Neural crest cell (in vitro differentiated cells): ENCODE measurements around the gene WDR35. TPM values are rescaled to one million over a fixed set of nuclear protein-coding genes. Genes with fewer than 3 reads are reported as not detected.
A peak's percentile ranks its signal among the peaks of the same experiment; 100 is the strongest.

Experiments used
- DNase-seq: peaks from one replicate; pipeline ENCODE4 v3.0.0; 2021; ENCODE audit warnings: low read depth, mixed read lengths, low spot score
- H3K27ac Mint-ChIP-seq: one replicate; pipeline ENCODE4 v1.8.0; 2021; ENCODE audit warnings: mild to moderate bottlenecking, mixed read lengths; ENCODE audit not compliant: unreplicated experiment
- H3K27me3 Mint-ChIP-seq: 2 replicates; pipeline ENCODE4 v1.8.0; 2021; ENCODE audit warnings: low read depth, mild to moderate bottlenecking, mixed read lengths
- H3K36me3 Mint-ChIP-seq: 2 replicates; pipeline ENCODE4 v1.8.0; 2021; ENCODE audit warnings: low read depth, mild to moderate bottlenecking, mixed read lengths
- H3K4me1 Mint-ChIP-seq: 2 replicates; pipeline ENCODE4 v1.8.0; 2021; ENCODE audit warnings: mixed read lengths
- H3K4me3 Mint-ChIP-seq: one replicate; pipeline ENCODE4 v1.8.0; 2021; ENCODE audit warnings: mild to moderate bottlenecking, mixed read lengths
- H3K9me3 Mint-ChIP-seq: 2 replicates; pipeline ENCODE4 v1.8.0; 2021; ENCODE audit warnings: mixed read lengths
- CTCF ChIP-seq: fragments of 200-600 bp; sonication (generic); conservative IDR thresholded peaks from 2 replicates; pipeline ENCODE4 v1.5.0; 2021; ENCODE audit warnings: antibody characterized with exemption, mild to moderate bottlenecking
- total RNA-seq: library from RNA; stranded (reverse); gene quantifications from 2 replicates; pipeline ENCODE4 v1.2.1, GENCODE V29; 2021

The WDR35 gene
- total RNA-seq, 1 donor from 2014 or later = 19.4 TPM

- H3K4me1 Mint-ChIP-seq = peaks cover 45% of the 10 kb centered on the region
- H3K27me3 Mint-ChIP-seq = no peaks in the 10 kb centered on the region
- no peaks in the 10 kb centered on the region for H3K9me3 Mint-ChIP-seq
- no peaks in the 10 kb centered on the region for H3K36me3 Mint-ChIP-seq
- H3K27ac Mint-ChIP-seq = peak overlapping the region; percentile 99
- DNase-seq = no peak
- H3K4me3 Mint-ChIP-seq = peak overlapping the region; percentile 98
- TF ChIP-seq CTCF = no peak
These were observed 88.9 kb downstream of the WDR35 start for GRCh38 chr2:19900931-19901441.

DNA sequence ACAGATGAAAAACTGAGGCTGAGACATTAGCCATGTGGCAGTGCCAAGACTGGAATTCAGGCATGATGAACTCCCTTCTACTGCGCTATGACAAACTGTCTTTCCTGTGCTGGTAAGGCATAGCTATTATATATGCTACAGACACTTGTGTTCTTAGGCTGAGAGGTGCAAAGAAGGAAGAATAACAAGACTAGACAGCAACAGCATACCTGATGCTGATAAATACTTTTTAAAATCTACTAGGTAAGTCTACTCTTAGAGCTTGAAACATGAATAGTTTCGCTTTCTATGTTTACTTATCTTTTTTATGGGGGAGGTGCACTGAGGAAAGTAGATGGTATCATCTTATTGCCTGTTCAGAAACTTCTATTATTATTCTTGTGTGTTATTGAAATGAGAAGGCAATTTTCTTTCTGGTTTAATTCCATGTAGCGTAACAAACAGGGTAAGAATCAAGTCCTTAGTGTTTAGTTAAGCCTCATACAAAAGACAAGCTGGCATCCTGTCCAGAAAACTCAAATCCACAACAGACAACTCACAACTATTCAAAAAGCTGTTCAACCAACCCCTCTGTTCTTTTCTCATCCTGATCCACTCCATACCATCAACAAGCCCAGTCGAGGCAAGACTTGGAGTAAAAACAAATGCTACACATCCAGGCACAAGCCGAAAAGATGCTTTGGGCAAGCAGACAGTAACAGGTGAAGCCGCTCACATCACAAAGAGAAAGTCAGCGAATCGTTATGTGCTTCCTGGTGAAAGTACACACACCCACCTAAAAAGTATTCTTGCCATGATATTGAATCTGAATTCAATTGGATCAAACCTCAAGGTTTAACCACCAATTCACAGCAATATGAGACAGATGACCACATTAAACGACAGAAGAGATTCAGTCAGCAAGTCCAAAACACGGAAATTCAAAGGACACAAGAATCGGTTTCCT is 89.6 kb downstream of the WDR35 start:
- no peak for DNase-seq
- Mint-ChIP-seq H3K36me3 (no peaks in the 10 kb centered on the region), H3K9me3 (no peaks in the 10 kb centered on the region), H3K27me3 (no peaks in the 10 kb centered on the region), H3K4me3 (peak overlapping the region; percentile 98), H3K4me1 (peaks cover 49% of the 10 kb centered on the region), H3K27ac (peak overlapping the region; percentile 99)
- TF ChIP-seq CTCF = no peak

DNA sequence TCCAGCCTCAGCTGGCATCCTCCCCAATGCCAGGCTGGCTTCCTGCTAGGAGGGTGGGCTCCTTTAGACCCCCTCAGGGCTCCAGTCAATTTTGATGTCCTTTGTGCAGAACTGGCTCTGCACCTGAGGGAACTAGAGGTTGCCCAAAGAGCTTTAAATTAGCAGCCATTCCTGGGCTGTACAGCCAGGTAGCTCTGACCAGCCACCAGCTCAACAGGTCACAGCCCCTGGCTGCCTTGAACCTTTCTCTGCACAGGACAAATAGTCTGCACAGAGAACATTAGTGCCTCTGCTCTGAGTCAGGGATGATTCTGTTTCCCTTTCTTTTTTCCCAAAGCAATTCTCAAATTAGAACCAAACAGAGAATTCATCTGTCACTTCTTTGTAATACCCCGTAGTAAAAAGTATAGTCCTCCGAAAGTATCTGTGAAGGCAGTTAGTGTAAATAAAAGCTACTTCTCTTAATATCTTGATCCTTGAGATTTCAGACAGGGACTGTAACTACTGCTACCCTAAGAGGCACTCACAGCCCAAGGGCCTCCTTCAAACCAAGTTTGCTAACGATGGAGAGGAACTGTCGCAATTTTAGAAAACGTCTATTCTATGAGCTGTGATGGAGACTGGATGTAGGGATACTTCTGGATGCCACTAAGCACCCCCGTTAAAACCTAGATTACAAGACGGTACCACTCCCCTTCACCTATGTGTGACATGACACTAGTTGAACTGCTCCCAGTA is 91.1 kb downstream of the WDR35 start:
- Mint-ChIP-seq H3K4me3 (peak overlapping the region; percentile 73), H3K4me1 (peaks cover 49% of the 10 kb centered on the region), H3K36me3 (no peaks in the 10 kb centered on the region), H3K9me3 (no peaks in the 10 kb centered on the region), H3K27ac (no peak overlapping the region), H3K27me3 (no peaks in the 10 kb centered on the region)
- DNase-seq = no peak
- TF ChIP-seq CTCF = no peak

DNA sequence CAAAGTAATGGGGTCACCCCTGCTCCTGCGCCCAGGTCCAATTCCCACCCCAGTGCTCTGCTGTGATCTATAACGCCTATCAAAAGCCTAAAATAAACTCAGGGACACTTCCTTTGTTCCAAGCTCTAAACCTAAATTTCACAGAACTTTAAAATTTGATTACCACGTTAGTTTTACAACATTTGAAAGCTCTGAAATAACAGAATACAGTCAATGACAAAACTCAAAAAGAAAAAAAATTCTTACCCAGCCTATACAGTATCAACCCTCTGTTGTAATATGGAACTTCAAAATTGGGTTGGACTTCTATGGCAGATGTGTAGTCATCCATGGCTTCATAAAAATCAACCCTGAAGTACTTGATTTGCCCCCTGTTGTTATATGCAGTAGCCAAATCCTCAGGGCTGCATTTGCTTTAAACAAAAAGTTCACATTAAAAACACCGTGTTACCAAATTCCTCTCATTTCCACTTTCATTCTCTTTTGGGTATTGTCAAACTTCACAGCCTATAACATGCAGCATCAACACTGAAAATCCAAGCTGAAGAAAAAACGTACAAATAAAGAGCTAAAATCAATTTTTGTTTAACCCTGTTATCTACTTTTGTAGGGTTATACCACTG is 92.2 kb downstream of the WDR35 start:
- Mint-ChIP-seq H3K4me3 (peak overlapping the region; percentile 55), H3K4me1 (peaks cover 46% of the 10 kb centered on the region), H3K9me3 (no peaks in the 10 kb centered on the region), H3K27ac (no peak overlapping the region), H3K27me3 (no peaks in the 10 kb centered on the region), H3K36me3 (no peaks in the 10 kb centered on the region)
- DNase-seq = no peak
- no peak for TF ChIP-seq CTCF

- H3K4me1 Mint-ChIP-seq = peaks cover 33% of the 10 kb centered on the region
- no peak overlapping the region for H3K4me3 Mint-ChIP-seq
- H3K27me3 Mint-ChIP-seq = no peaks in the 10 kb centered on the region
- H3K36me3 Mint-ChIP-seq = no peaks in the 10 kb centered on the region
- no peak for DNase-seq
- H3K9me3 Mint-ChIP-seq = no peaks in the 10 kb centered on the region
- no peak overlapping the region for H3K27ac Mint-ChIP-seq
- TF ChIP-seq CTCF = no peak
These were observed 94.4 kb downstream of the WDR35 start for GRCh38 chr2:19895535-19895934.
